B cell (primary cell): ENCODE results near the gene EP400. TPM values are rescaled to one million over a fixed set of nuclear protein-coding genes. Genes with fewer than 3 reads are reported as not detected.

Experiments
- ATAC-seq: fragments of 200-7000 bp; cut with Tn5 transposase; one replicate; pipeline ENCODE4 v1.10.0; 2021; ENCODE audit warnings: low read depth, mild to moderate bottlenecking, moderate number of reproducible peaks, moderate library complexity
- CTCF ChIA-PET: fragments of 350-600 bp; sonication (Branson Sonifier 250); formaldehyde crosslinking; loops from one replicate; lab custom pipeline; 2021; ENCODE audit warnings: antibody characterized with exemption, inconsistent platforms; lab: Charles Lee
- POLR2A ChIA-PET: fragments of 350-600 bp; sonication (Branson Sonifier 250); formaldehyde crosslinking; loops from one replicate; lab custom pipeline; 2021; ENCODE audit warnings: antibody characterized with exemption; lab: Charles Lee
- DNase-seq: peaks from one replicate; pipeline ENCODE4 v3.0.0; 2013
- H2AFZ ChIP-seq: 2 replicates; pipeline ENCODE4 v1.6.1; 2012; ENCODE audit warnings: mild to moderate bottlenecking, low read depth, low read length; ENCODE audit not compliant: insufficient read depth, poor library complexity, severe bottlenecking
- H3K27ac ChIP-seq, 2 donors: 1 replicate in 1 of 2; 2 replicates in 1 of 2; pipeline ENCODE4 v1.5.1; 2012 to 2013; ENCODE audit warnings: low read length in 2 of 2, mild to moderate bottlenecking in 2 of 2, moderate library complexity in 1 of 2
- H3K27me3 ChIP-seq, 4 experiments: fragments of 200-600 bp in 1 of 4; sonication (generic) in 1 of 4; replicated peaks in 1 of 4; 1 replicate in 2 of 4; 2 replicates in 2 of 4; pipeline versions ENCODE4 v1.6.1 to v1.7.0; 2013 to 2016; ENCODE audit warnings: low read length in 3 of 4, mild to moderate bottlenecking in 2 of 4, mixed read lengths in 1 of 4, moderate library complexity in 1 of 4; ENCODE audit not compliant: insufficient read depth in 4 of 4, control insufficient read depth in 3 of 4; ENCODE audit errors: control extremely low read depth in 1 of 4
- H3K36me3 ChIP-seq, 2 experiments: replicated peaks in 1 of 2; 1 replicate in 1 of 2; 2 replicates in 1 of 2; pipeline versions ENCODE4 v1.6.1 to v1.7.1; 2013; ENCODE audit warnings: low read length in 1 of 2; ENCODE audit not compliant: insufficient read depth in 2 of 2, control insufficient read depth in 1 of 2; ENCODE audit errors: control extremely low read depth in 1 of 2, extremely low read depth in 1 of 2
- H3K4me1 ChIP-seq, 2 donors: fragments of 200-600 bp in 1 of 2; sonication (generic) in 1 of 2; 1 replicate in 1 of 2; 2 replicates in 1 of 2; pipeline versions ENCODE4 v1.5.1 to v1.6.1; 2013 to 2017; ENCODE audit warnings: low read length in 2 of 2; ENCODE audit not compliant: control insufficient read depth in 2 of 2, insufficient read depth in 2 of 2
- H3K4me2 ChIP-seq: replicated peaks from 2 replicates; pipeline ENCODE3; 2012; ENCODE audit warnings: mild to moderate bottlenecking, low read depth, low read length; ENCODE audit not compliant: poor library complexity, severe bottlenecking
- H3K4me3 ChIP-seq, 5 experiments: fragments of 200-600 bp in 1 of 5; sonication (generic) in 1 of 5; 1 replicate in 3 of 5; 2 replicates in 2 of 5; pipeline versions ENCODE4 v1.5.1 to v1.7.0; 2011 to 2016; ENCODE audit warnings: low read length in 4 of 5, mild to moderate bottlenecking in 4 of 5, low read depth in 2 of 5, control low read depth in 1 of 5, moderate library complexity in 1 of 5; ENCODE audit not compliant: insufficient read depth in 1 of 5; ENCODE audit errors: control extremely low read depth in 1 of 5, extremely low read depth in 1 of 5
- H3K79me2 ChIP-seq: fragments of 200-600 bp; sonication (generic); one replicate; pipeline ENCODE4 v1.6.0; 2016; ENCODE audit warnings: low read length; ENCODE audit not compliant: control insufficient read depth, insufficient read depth
- H3K9ac ChIP-seq: fragments of 200-600 bp; sonication (generic); 2 replicates; pipeline ENCODE4 v1.6.1; 2017; ENCODE audit warnings: mild to moderate bottlenecking, low read length, moderate library complexity
- H3K9me3 ChIP-seq, 3 donors: one replicate each; pipeline versions ENCODE4 v1.6.1 to v1.7.1; 2013; ENCODE audit warnings: low read length in 2 of 3; ENCODE audit not compliant: control insufficient read depth in 2 of 3, insufficient read depth in 1 of 3; ENCODE audit errors: control extremely low read depth in 1 of 3
- H4K20me1 ChIP-seq: 2 replicates; pipeline ENCODE4 v1.6.0; 2012; ENCODE audit warnings: mild to moderate bottlenecking, low read length; ENCODE audit not compliant: insufficient read depth, control insufficient read depth, poor library complexity, severe bottlenecking
- H3K27ac Mint-ChIP-seq: one replicate; pipeline ENCODE4 v1.8.0; 2021; ENCODE audit warnings: mixed read lengths
- H3K27me3 Mint-ChIP-seq: one replicate; pipeline ENCODE4 v1.8.0; 2021; ENCODE audit warnings: mixed read lengths
- H3K4me1 Mint-ChIP-seq: one replicate; pipeline ENCODE4 v1.8.0; 2021; ENCODE audit warnings: mixed read lengths
- H3K4me3 Mint-ChIP-seq: one replicate; pipeline ENCODE4 v1.8.0; 2021; ENCODE audit warnings: mixed read lengths
- H3K9me3 Mint-ChIP-seq: one replicate; pipeline ENCODE4 v1.8.0; 2022; ENCODE audit warnings: mixed read lengths; ENCODE audit not compliant: insufficient read depth
- EZH2 ChIP-seq: IDR thresholded peaks from 2 replicates; pipeline ENCODE4 v1.6.1; 2012; ENCODE audit warnings: borderline replicate concordance, low read depth, mild to moderate bottlenecking, moderate library complexity, low read length; ENCODE audit not compliant: insufficient read depth, poor library complexity, severe bottlenecking
- WGBS: methylation state at CpG from one replicate; pipeline ENCODE4 v1.1.5; 2013; ENCODE audit warnings: missing lambda C conversion rate; ENCODE audit not compliant: insufficient coverage; 5-methylcytosine and 5-hydroxymethylcytosine counted together
- intact Hi-C: fragments of 100-400 bp; cut with micrococcal nuclease; formaldehyde crosslinking; loops from one replicate; pipeline ENCODE4 v1.10.0; 2022
- polyA plus RNA-seq: library from polyadenylated mRNA; depleted of rRNA; stranded (reverse); fragments of >200 nt; gene quantifications from 2 replicates; pipeline ENCODE4 v1.2.3, GENCODE V29; 2012
- total RNA-seq, 2 donors: library from RNA; stranded (reverse); fragments of 120-200 nt in 1 of 2; gene quantifications; 1 replicate in 1 of 2; 2 replicates in 1 of 2; pipeline versions ENCODE4 v1.2.3 to v1.2.4, GENCODE V29; 2013 to 2022
- TF ChIP-seq, protein P1 (sequence below): fragments of 200-600 bp; IDR thresholded peaks from one replicate; pipeline ENCODE4 v1.8.0; 2022; ENCODE audit warnings: antibody characterized with exemption, mild to moderate bottlenecking

The EP400 gene
- total and polyA plus RNA-seq, 2 donors (not counting 1 experiment from before 2014, with no cell fraction given), result 17.3 to 82.2 TPM

DNA sequence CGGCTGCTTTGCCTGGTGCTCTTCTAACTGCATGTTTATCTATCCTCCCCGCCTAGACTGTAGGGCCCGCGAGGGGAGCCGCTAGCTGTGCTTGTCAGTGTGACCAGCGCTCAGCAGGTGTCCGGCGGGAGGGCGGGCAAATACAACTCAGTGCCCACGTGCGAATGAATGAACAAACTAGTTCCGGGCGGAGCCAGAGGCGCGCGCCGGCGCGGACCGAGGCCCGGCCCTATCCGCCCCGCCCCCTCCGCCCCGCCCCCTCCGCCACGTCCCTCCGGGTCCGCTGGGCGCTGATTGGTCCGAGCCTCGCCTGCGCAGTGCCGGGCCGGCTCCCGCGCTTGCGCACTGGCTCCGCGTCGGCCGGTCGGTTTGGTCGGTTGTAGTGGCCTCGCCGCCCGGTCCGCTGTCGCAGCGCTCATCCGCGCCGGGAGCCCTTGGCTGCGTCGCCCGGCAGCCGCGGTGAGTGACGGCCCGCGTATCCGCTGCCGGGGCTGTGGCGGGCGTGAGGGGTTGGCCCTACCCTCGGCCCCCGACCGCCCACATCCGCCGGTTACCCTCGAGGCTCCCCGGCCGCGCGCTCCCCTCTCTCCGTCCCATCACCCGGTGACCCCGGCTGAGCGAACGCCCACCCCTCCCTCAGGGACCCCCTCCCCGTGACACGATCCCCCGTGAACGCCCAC, 134.3 kb downstream of the EP400 start:
- H3K27ac ChIP-seq, result peak overlapping the region in 1 of 2 donors; percentile 83
- DNase-seq (peak; percentile 92), ATAC-seq (peak; percentile 92)
- Mint-ChIP-seq H3K4me1 (peaks cover 30% of the 10 kb centered on the region), H3K9me3 (no peaks in the 10 kb centered on the region), H3K27me3 (no peaks in the 10 kb centered on the region), H3K27ac (peak overlapping the region; percentile 85), H3K4me3 (peak overlapping the region; percentile 92)
- WGBS, result under 1% methylated on average over 66 of the region's 84 CpGs
- peak overlapping the region; percentile 30 to 81 (median 71) for H3K4me3 ChIP-seq
- H3K9ac ChIP-seq, result peak overlapping the region; percentile 83
- H2AFZ ChIP-seq, result peak overlapping the region; percentile 86
- H3K4me1 ChIP-seq, result peaks cover 15 to 20% of the 10 kb centered on the region in 2 donors
- H3K9me3 ChIP-seq, result no peaks in the 10 kb centered on the region
- ChIA-PET POLR2A (interaction anchor here (1.2 kb wide), 1 partner anchor 13 kb away, joined by 8 read pairs; no protein-coding TSS in a partner anchor), CTCF (no interaction called here)
- H3K4me2 ChIP-seq, result peak overlapping the region; percentile 84
- intact Hi-C loops, result loop anchor here (1.0 to 10.0 kb wide), 6 partner anchors 13 to 1209 kb away; partner anchors contain the start of genes DDX51, GOLGA3, NOC4L and RAN
- no peaks in the 10 kb centered on the region for H3K27me3 ChIP-seq
- no peak for TF ChIP-seq EZH2
- TF ChIP-seq, protein P1, sequence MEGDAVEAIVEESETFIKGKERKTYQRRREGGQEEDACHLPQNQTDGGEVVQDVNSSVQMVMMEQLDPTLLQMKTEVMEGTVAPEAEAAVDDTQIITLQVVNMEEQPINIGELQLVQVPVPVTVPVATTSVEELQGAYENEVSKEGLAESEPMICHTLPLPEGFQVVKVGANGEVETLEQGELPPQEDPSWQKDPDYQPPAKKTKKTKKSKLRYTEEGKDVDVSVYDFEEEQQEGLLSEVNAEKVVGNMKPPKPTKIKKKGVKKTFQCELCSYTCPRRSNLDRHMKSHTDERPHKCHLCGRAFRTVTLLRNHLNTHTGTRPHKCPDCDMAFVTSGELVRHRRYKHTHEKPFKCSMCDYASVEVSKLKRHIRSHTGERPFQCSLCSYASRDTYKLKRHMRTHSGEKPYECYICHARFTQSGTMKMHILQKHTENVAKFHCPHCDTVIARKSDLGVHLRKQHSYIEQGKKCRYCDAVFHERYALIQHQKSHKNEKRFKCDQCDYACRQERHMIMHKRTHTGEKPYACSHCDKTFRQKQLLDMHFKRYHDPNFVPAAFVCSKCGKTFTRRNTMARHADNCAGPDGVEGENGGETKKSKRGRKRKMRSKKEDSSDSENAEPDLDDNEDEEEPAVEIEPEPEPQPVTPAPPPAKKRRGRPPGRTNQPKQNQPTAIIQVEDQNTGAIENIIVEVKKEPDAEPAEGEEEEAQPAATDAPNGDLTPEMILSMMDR, result no peak
- H3K36me3 ChIP-seq, result peaks cover 0 to 2% of the 10 kb centered on the region in 2 experiments
- peaks cover 13% of the 10 kb centered on the region for H3K79me2 ChIP-seq
- no peaks in the 10 kb centered on the region for H4K20me1 ChIP-seq
